K562 (cell line): ENCODE data around the gene GP1BB. TPM values are rescaled to one million over a fixed set of nuclear protein-coding genes. Genes with fewer than 3 reads are reported as not detected.

Experiments
- CBFB ChIP-seq: sonication (generic); formaldehyde crosslinking; IDR thresholded peaks from 2 replicates; pipeline ENCODE4 v1.4.0; 2020; ENCODE audit warnings: mild to moderate bottlenecking, missing genetic modification reagents
- KAT2B ChIP-seq: IDR thresholded peaks from one replicate; pipeline ENCODE4 v1.6.1; 2012; ENCODE audit warnings: low read depth, mild to moderate bottlenecking, control low read depth, inconsistent platforms, low read length, moderate library complexity
- MEF2A ChIP-seq: IDR thresholded peaks from 2 replicates; pipeline ENCODE4 v1.6.1; 2011; ENCODE audit warnings: low read depth, mild to moderate bottlenecking, low read length, moderate library complexity; ENCODE audit not compliant: control insufficient read depth
- NFATC3 ChIP-seq: fragments of 450-650 bp; IDR thresholded peaks from 2 replicates; pipeline ENCODE4 v1.6.1; 2017; ENCODE audit warnings: mild to moderate bottlenecking
- PRPF4 ChIP-seq: fragments of 200-400 bp; formaldehyde crosslinking; IDR thresholded peaks from one replicate; pipeline ENCODE4 v1.6.1; 2017; ENCODE audit warnings: low read length, low read depth, mild to moderate bottlenecking; ENCODE audit not compliant: insufficient read depth, poor library complexity, severe bottlenecking
- SMAD1 ChIP-seq: fragments of 150-350 bp; IDR thresholded peaks from 2 replicates; pipeline ENCODE4 v1.6.1; 2014; ENCODE audit warnings: low read length, low read depth; ENCODE audit not compliant: partially characterized antibody
- SUPT5H ChIP-seq: fragments of 450-650 bp; IDR thresholded peaks from 2 replicates; pipeline ENCODE4 v1.6.1; 2016
- TFE3 ChIP-seq: fragments of 450-650 bp; formaldehyde crosslinking; IDR thresholded peaks from 2 replicates; pipeline ENCODE4 v1.4.0; 2020; ENCODE audit warnings: mild to moderate bottlenecking, mixed read lengths
- ZBTB8A ChIP-seq: fragments of 450-650 bp; IDR thresholded peaks from 2 replicates; pipeline ENCODE4 v1.6.1; 2018; ENCODE audit warnings: mild to moderate bottlenecking, moderate library complexity; ENCODE audit not compliant: partially characterized antibody
- ZNF174 ChIP-seq: fragments of 250-450 bp; sonication (Bioruptor Pico); IDR thresholded peaks from 2 replicates; pipeline ENCODE4 v1.4.0; 2020; ENCODE audit warnings: mild to moderate bottlenecking
- ZNF280B ChIP-seq: fragments of 250-450 bp; sonication (Bioruptor Pico); IDR thresholded peaks from 2 replicates; pipeline ENCODE4 v1.5.1; 2021; ENCODE audit warnings: mild to moderate bottlenecking
- ZNF584 ChIP-seq: fragments of 200-800 bp; sonication (Bioruptor generic); IDR thresholded peaks from 2 replicates; pipeline ENCODE4 v1.6.1; 2016; ENCODE audit warnings: low read depth, mild to moderate bottlenecking, missing genetic modification characterization, missing compliant biosample characterization
- polyA plus RNA-seq, 8 experiments: library from polyadenylated mRNA; depleted of rRNA in 4 of 8; stranded (reverse) in 5 of 8; unstranded in 3 of 8; fragments of >200 nt; fragmentation: Nextera tagmentation in 2 of 8; fragmentation: Illumina TruSeq in 1 of 8; extraction: Ambion mirVana in 2 of 8; extraction: Trizol in 1 of 8; gene quantifications; 2 replicates each; pipeline versions ENCODE4 v1.2.1 to v1.2.3, GENCODE V29; 2011 to 2014; ENCODE audit warnings: inconsistent platforms in 1 of 8, missing spikeins in 1 of 8
- total RNA-seq, 7 experiments: library from RNA; depleted of rRNA in 6 of 7; stranded (reverse); fragments of >200 nt in 6 of 7; fragmentation: Illumina TruSeq in 2 of 7; extraction: Trizol in 2 of 7; gene quantifications; 2 replicates each; pipeline versions ENCODE4 v1.2.1 to v1.2.3, GENCODE V29; 2011 to 2021; ENCODE audit warnings: low replicate concordance in 1 of 7
- TF ChIP-seq, protein P1 (sequence below): sonication (generic); formaldehyde crosslinking; IDR thresholded peaks from 2 replicates; pipeline ENCODE4 v1.8.0; 2022; ENCODE audit warnings: missing genetic modification reagents, mild to moderate bottlenecking, borderline replicate concordance
- TF ChIP-seq, protein P2 (sequence below): fragments of 200-800 bp; sonication (Bioruptor generic); IDR thresholded peaks from 2 replicates; pipeline ENCODE4 v1.6.1; 2017; ENCODE audit warnings: missing genetic modification characterization, missing compliant biosample characterization
- TF ChIP-seq, protein P3 (sequence below), 3 experiments: IDR thresholded peaks in 2 of 3; conservative IDR thresholded peaks in 1 of 3; 2 replicates each; pipeline ENCODE4 v1.5.1; 2011 to 2012; ENCODE audit warnings: low read length in 3 of 3, mild to moderate bottlenecking in 3 of 3, control low read depth in 2 of 3, improper control_type of control experiment in 1 of 3, inconsistent platforms in 1 of 3, low read depth in 1 of 3, mixed read lengths in 1 of 3, moderate library complexity in 1 of 3; ENCODE audit not compliant: insufficient read depth in 2 of 3
- TF ChIP-seq, protein P4 (sequence below): fragments of 450-650 bp; formaldehyde crosslinking; IDR thresholded peaks from 2 replicates; pipeline ENCODE4 v1.4.0; 2022; ENCODE audit warnings: missing genetic modification characterization

GP1BB gene
- total and polyA plus RNA-seq, 9 of the 15 experiments (the other 6 are each of a cell fraction or from before 2014, with no cell fraction given) = 0.69 to 162 (median 2.8) TPM

GRCh38 chr22:19761725-19762567 lies 38.6 kb downstream of the GP1BB start (continued):
- TF ChIP-seq, protein P1, sequence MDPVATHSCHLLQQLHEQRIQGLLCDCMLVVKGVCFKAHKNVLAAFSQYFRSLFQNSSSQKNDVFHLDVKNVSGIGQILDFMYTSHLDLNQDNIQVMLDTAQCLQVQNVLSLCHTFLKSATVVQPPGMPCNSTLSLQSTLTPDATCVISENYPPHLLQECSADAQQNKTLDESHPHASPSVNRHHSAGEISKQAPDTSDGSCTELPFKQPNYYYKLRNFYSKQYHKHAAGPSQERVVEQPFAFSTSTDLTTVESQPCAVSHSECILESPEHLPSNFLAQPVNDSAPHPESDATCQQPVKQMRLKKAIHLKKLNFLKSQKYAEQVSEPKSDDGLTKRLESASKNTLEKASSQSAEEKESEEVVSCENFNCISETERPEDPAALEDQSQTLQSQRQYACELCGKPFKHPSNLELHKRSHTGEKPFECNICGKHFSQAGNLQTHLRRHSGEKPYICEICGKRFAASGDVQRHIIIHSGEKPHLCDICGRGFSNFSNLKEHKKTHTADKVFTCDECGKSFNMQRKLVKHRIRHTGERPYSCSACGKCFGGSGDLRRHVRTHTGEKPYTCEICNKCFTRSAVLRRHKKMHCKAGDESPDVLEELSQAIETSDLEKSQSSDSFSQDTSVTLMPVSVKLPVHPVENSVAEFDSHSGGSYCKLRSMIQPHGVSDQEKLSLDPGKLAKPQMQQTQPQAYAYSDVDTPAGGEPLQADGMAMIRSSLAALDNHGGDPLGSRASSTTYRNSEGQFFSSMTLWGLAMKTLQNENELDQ (CRISPR knock-in tag) = no peak
- TF ChIP-seq CBFB (CRISPR knock-in tag) (no peak), SUPT5H (no peak), SMAD1 (peak; percentile 10), PRPF4 (no peak), KAT2B (peak; percentile 13), TFE3 (CRISPR knock-in tag) (no peak), NFATC3 (no peak), ZNF174 (CRISPR knock-in tag) (no peak), ZNF584 (CRISPR knock-in tag) (no peak), ZNF280B (CRISPR knock-in tag) (no peak), ZBTB8A (no peak), MEF2A (no peak)
- TF ChIP-seq, protein P2, sequence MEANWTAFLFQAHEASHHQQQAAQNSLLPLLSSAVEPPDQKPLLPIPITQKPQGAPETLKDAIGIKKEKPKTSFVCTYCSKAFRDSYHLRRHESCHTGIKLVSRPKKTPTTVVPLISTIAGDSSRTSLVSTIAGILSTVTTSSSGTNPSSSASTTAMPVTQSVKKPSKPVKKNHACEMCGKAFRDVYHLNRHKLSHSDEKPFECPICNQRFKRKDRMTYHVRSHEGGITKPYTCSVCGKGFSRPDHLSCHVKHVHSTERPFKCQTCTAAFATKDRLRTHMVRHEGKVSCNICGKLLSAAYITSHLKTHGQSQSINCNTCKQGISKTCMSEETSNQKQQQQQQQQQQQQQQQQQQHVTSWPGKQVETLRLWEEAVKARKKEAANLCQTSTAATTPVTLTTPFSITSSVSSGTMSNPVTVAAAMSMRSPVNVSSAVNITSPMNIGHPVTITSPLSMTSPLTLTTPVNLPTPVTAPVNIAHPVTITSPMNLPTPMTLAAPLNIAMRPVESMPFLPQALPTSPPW (CRISPR knock-in tag) = no peak
- TF ChIP-seq, protein P3, sequence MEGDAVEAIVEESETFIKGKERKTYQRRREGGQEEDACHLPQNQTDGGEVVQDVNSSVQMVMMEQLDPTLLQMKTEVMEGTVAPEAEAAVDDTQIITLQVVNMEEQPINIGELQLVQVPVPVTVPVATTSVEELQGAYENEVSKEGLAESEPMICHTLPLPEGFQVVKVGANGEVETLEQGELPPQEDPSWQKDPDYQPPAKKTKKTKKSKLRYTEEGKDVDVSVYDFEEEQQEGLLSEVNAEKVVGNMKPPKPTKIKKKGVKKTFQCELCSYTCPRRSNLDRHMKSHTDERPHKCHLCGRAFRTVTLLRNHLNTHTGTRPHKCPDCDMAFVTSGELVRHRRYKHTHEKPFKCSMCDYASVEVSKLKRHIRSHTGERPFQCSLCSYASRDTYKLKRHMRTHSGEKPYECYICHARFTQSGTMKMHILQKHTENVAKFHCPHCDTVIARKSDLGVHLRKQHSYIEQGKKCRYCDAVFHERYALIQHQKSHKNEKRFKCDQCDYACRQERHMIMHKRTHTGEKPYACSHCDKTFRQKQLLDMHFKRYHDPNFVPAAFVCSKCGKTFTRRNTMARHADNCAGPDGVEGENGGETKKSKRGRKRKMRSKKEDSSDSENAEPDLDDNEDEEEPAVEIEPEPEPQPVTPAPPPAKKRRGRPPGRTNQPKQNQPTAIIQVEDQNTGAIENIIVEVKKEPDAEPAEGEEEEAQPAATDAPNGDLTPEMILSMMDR (IDR thresholded peaks at IDR 0.05 in 2 of 3, conservative IDR thresholded peaks at IDR 0.05 in 1 of 3; ENCODE audit: insufficient read depth in 2 of 3, low read depth in 1 of 3, low read length in 3 of 3) = no peak
- TF ChIP-seq, protein P4, sequence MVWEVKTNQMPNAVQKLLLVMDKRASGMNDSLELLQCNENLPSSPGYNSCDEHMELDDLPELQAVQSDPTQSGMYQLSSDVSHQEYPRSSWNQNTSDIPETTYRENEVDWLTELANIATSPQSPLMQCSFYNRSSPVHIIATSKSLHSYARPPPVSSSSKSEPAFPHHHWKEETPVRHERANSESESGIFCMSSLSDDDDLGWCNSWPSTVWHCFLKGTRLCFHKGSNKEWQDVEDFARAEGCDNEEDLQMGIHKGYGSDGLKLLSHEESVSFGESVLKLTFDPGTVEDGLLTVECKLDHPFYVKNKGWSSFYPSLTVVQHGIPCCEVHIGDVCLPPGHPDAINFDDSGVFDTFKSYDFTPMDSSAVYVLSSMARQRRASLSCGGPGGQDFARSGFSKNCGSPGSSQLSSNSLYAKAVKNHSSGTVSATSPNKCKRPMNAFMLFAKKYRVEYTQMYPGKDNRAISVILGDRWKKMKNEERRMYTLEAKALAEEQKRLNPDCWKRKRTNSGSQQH (CRISPR knock-in tag) = no peak
